GM18526 (cell line): ENCODE measurements around the gene PTRHD1.

Experiments used
- POLR2A ChIP-seq: IDR thresholded peaks from 3 replicates; pipeline ENCODE4 v1.6.1; 2011; ENCODE audit not compliant: insufficient read length; ENCODE audit errors: extremely low read depth

PTRHD1 gene, protein sequence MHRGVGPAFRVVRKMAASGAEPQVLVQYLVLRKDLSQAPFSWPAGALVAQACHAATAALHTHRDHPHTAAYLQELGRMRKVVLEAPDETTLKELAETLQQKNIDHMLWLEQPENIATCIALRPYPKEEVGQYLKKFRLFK

GRCh38 chr2:24792874-24793760 lies at the start of gene PTRHD1, which contains the start of gene CENPO:
PTRHD1 (minus strand) TSS chr2:24793391; CDS start chr2:24793377, 14 bp downstream.
CENPO (plus strand) TSS chr2:24793425; CDS start chr2:24793920, 495 bp downstream.
- peak; percentile 72 for TF ChIP-seq POLR2A

DNA sequence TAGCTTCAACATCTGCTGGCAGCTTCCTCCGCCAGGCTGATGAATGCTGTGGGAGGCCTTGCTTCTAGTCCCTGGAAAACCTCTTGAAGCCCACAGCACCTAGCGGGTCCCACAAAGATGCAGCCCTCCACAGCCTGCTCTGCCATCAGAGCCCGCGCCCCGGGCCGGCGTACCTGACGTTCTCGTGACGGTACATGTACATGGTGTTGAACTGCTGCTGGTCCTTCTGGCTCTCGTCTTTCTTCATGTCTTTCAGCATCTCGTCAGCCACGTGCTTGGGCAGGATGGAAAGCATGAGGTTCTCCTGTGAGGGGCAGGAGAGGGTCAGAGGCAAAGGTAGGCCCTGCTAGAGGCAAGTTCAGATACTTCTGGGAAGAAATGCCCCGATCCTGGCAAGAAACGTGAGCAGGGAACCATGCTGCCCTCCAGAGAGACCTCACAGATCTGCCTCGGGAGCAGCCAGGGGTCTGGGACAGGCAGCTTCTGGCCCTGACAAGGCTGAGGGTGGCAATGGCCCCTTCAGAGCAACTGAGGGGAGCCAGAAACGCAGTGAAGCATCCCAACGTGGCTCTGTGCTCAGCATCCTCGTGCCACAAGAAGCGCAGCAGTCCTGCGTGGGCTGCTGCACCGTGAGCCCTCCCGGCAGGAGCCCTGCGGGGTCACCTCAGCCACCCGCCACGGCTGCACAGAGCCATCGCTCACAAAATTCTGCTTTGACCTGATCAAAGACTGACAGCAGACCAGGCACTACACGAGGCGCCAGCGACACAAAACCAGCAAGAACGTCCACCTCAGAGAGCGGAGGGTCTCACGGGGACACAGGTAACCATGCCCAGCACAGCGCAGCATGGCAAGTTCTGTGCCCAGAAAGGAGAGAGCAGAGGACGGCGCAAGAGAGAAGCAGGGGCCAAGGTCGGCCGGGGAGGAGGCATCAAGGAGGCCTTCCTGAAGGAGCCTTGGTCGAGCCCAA lies 49.2 kb upstream of the PTRHD1 start:
- no peak for TF ChIP-seq POLR2A

DNA sequence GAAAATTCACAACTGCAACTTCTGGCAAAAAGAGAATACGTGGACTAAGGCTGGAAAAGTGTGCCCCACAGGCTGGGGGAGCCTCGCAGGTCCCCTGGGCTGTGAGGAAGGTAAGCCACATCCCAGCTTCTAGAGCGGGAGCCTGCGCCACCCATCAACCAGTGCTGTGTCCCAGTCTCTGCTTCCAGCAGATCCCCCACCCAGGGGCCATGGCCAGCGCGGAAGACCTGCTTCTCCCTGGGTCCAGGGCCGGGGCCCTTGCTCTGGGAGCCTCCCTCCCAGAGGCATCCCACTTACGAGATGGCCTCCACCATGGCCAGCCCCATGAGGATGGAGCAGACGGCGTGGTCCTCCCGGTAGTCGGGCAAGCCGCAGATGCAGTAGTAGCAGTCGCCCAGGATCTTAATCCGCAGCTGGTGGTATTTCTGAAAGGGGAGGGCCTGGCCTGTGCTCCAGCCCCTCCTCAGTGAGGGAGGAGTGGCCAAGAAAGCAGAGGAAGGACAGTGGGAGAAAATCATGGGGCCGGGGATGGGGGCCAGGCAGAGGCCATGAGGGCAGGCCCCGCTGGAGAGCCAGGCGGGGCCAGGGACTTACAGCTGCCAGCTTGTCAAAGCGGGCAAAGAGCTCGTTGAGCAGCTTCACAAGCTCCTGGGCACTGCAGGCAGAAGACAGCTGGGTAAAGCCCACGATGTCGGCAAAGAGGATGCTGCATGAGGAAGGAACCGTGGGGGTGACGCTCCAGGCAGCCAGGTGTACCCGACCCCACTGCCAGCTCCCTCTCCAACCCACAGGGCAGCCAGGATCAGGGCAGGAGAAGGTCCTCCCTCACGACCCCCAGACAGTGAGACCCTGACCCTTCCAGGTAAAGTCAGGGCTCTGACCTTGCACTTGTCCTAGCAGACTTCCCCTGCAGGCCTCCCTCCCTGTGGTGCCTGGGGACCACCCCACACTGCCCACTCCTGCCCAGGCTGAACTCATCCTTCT lies 48.1 kb upstream of the PTRHD1 start:
- no peak for TF ChIP-seq POLR2A

DNA sequence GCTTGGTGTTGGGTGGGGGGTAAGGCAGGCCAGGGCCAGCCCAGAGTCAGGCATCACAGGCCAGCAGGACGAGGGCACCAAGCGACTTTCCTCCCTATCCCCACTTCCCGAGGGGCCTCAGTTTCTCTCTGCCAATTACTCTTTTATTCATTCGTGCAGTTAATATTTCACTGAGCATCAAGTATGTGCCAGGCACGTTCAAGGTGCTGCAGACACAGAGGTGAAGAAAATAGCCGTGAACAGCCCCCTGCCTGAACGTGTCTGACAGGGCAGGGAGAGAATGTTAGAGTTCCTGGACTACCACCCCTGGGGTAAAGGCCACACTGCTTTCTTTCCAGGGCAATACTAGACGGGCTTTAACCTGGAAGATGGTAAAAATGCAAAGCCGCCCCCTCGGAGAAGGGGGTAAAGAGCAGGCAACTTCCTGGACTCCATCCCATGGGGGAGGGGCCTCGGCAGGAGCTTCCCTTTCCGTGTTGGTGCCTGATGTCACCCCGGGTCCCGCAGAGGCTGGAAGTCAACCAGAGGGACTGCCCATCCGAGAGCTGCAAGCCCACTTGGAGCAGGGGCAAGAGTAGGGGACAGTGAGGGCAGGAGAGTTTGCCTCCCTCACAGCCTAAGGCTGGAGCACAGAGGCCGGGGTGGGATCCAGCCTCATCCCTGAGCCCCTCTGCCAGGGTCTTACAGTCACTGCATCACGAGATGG lies 47.1 kb upstream of the PTRHD1 start:
- TF ChIP-seq POLR2A, result no peak

GRCh38 chr2:24839729-24840128 lies 46.5 kb upstream of the PTRHD1 start:
- TF ChIP-seq POLR2A, result no peak

DNA sequence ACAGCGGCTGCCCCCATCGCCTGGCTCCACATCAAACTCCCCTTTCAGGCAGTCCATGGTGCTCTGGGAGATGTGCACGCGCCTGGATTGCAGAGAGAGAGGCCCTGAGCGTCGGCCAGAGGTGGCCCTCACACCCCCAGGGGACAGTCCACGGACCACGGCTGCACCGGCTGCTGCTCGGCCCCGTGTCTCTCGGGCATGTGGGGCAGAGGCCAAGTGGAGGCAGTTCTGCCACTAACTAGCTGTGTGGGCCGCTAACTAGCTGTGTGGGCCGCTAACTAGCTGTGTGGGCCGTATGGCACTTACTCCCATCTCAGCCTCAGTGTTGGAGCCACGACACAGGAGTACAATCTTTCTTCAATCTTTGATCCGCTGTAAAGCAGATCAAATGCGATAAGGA lies 45.4 kb upstream of the PTRHD1 start:
- TF ChIP-seq POLR2A, result no peak

DNA sequence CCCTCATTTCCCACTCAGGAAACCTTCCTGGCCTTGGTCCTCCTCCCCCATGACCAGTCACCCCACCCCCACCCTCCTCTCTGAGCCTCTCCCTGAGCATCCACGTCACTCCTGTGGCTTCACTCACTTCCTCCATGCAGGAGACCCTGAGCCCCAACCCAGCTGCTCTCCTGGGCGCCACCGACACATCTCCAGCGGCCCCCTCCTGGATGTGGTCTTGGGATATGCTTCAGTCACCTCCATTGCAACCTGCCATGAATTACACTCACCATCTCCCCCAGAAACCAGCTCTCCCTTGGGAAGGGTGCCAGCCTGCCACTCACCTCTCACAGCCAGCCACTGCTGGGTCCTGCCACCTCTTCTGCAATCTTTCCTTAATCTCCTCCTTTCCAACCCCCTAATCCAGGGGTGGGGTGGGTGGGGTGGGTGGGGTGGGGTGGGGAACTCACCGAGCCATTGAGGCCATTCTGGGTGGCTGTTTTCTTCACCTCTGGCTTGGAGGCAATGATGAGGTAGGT lies 44.9 kb upstream of the PTRHD1 start:
- TF ChIP-seq POLR2A, result no peak

DNA sequence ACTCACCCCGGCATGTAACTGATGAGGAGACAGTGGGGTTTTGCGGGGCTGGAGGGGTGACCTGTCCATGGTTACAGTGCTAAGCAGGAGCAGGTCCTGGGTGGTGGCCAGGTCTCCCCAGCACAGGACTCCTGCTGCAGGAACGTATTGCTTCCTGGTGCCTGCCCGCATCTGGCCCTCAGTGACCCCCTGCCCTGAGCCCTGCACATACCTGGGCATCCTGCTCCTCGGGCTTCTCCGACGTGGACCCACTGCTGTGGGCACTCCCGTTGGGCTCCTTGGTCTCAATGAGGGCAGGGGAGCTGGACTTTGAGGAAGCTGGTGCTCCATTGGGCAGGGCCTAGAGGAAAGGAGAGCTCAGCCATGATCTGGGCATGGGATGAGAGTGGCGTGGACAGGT lies 43.5 kb upstream of the PTRHD1 start:
- no peak for TF ChIP-seq POLR2A

GRCh38 chr2:24836206-24836605 lies 43.0 kb upstream of the PTRHD1 start:
- TF ChIP-seq POLR2A, result no peak

- TF ChIP-seq POLR2A, result no peak
These were observed 41.7 kb upstream of the PTRHD1 start for GRCh38 chr2:24834733-24835395.

- TF ChIP-seq POLR2A, result no peak
These were observed 40.9 kb upstream of the PTRHD1 start for GRCh38 chr2:24833821-24834732.
